A549 (cell line): Measurements from ENCODE around the gene SGTA. TPM values are rescaled to one million over a fixed set of nuclear protein-coding genes. Genes with fewer than 3 reads are reported as not detected.

Experiments used
- ATAC-seq, 2 experiments: fragments of 200-7000 bp in 1 of 2; fragments of >200 bp in 1 of 2; cut with Nextera tagmentation in 1 of 2; cut with Tn5 transposase in 1 of 2; 3 replicates each; pipeline versions ENCODE4 v1.8.0 to v1.9.1; 2018 to 2020; ENCODE audit warnings: mild to moderate bottlenecking in 1 of 2, moderate library complexity in 1 of 2
- CTCF ChIA-PET: fragments of 300-600 bp; sonication (Branson Sonifier 250); formaldehyde crosslinking; extraction: SDS; loops from one replicate; lab custom pipeline; 2021; ENCODE audit warnings: antibody characterized with exemption, inconsistent platforms; lab: Yijun Ruan, JAX
- POLR2A ChIA-PET: fragments of 350-600 bp; formaldehyde crosslinking; extraction: SDS; loops from one replicate; lab custom pipeline; 2021; ENCODE audit warnings: antibody characterized with exemption, inconsistent platforms; lab: Yijun Ruan, JAX
- DNase-seq, 2 experiments: peaks; one replicate each; pipeline versions ENCODE4 v3.0.0 to v3.0.0-alpha.2; 2011 to 2016; ENCODE audit warnings: low read depth in 1 of 2, low spot score in 1 of 2
- FAIRE-seq: peaks from 2 replicates; lab custom pipeline; 2011; peaks lifted over from hg19 to GRCh38; lab: Jason Lieb, UNC
- H3K27ac ChIP-seq, 2 experiments: fragments of >200 bp; sonication (Bioruptor Twin); formaldehyde crosslinking; 3 replicates each; pipeline ENCODE4 v1.5.1; 2016 to 2017
- H3K4me1 ChIP-seq: fragments of >200 bp; sonication (Bioruptor Twin); formaldehyde crosslinking; 3 replicates; pipeline ENCODE4 v1.6.1; 2016
- H3K4me2 ChIP-seq: fragments of >200 bp; sonication (Bioruptor Twin); formaldehyde crosslinking; 3 replicates; pipeline ENCODE4 v1.6.1; 2016
- H3K4me3 ChIP-seq: fragments of >200 bp; sonication (Bioruptor Twin); formaldehyde crosslinking; 3 replicates; pipeline ENCODE4 v1.5.1; 2016
- H3K9me3 ChIP-seq: fragments of >200 bp; sonication (Bioruptor Twin); formaldehyde crosslinking; 3 replicates; pipeline ENCODE4 v1.6.1; 2016
- BHLHE40 ChIP-seq: IDR thresholded peaks from 2 replicates; pipeline ENCODE4 v1.6.1; 2012; ENCODE audit warnings: low read depth, low read length, inconsistent platforms
- FOXS1 ChIP-seq: fragments of 250-450 bp; sonication (Bioruptor Pico); IDR thresholded peaks from 2 replicates; pipeline ENCODE4 v1.5.0; 2020; ENCODE audit warnings: mild to moderate bottlenecking, moderate library complexity
- HOXB13 ChIP-seq: fragments of 250-450 bp; sonication (Bioruptor Pico); IDR thresholded peaks from 2 replicates; pipeline ENCODE4 v1.5.0; 2020; ENCODE audit warnings: low read depth, mild to moderate bottlenecking, moderate library complexity
- JUN ChIP-seq, 2 experiments: fragments of >200 bp; sonication (Bioruptor Twin); formaldehyde crosslinking; IDR thresholded peaks; 2 replicates in 1 of 2; 3 replicates in 1 of 2; pipeline ENCODE4 v1.6.1; 2016 to 2017
- MAFK ChIP-seq: fragments of 450-650 bp; IDR thresholded peaks from 2 replicates; pipeline ENCODE4 v1.6.1; 2014; ENCODE audit not compliant: partially characterized antibody
- MAZ ChIP-seq: fragments of 150-350 bp; IDR thresholded peaks from 2 replicates; pipeline ENCODE4 v1.6.1; 2014; ENCODE audit warnings: antibody characterized with exemption, low read depth, low read length, borderline replicate concordance
- NR3C1 ChIP-seq: fragments of >200 bp; sonication (Bioruptor Twin); formaldehyde crosslinking; IDR thresholded peaks from 3 replicates; pipeline ENCODE4 v1.6.1; 2017
- RARB ChIP-seq: fragments of 250-450 bp; sonication (Bioruptor Pico); IDR thresholded peaks from 2 replicates; pipeline ENCODE4 v1.8.0; 2021; ENCODE audit warnings: mild to moderate bottlenecking, moderate library complexity
- RNF2 ChIP-seq: fragments of 200-600 bp; sonication (generic); IDR thresholded peaks from 2 replicates; pipeline ENCODE4 v1.6.1; 2016; ENCODE audit warnings: low read depth, mild to moderate bottlenecking, antibody characterized with exemption, moderate library complexity, borderline replicate concordance
- SREBF2 ChIP-seq: fragments of 450-650 bp; IDR thresholded peaks from 2 replicates; pipeline ENCODE4 v1.6.1; 2014; ENCODE audit warnings: mild to moderate bottlenecking, moderate library complexity
- WGBS: methylation state at CpG from one replicate; pipeline ENCODE4 v1.1.6; 2017; ENCODE audit errors: missing lambda C conversion rate; 5-methylcytosine and 5-hydroxymethylcytosine counted together
- polyA plus RNA-seq, 4 experiments: library from polyadenylated mRNA; depleted of rRNA in 3 of 4; stranded (reverse); fragments of >200 nt; fragmentation: RNase III in 1 of 4; extraction: RNeasy Plus Mini Kit Qiagen cat#74134 plus additional on column Dnase treatment in 1 of 4; gene quantifications; 2 replicates in 3 of 4; 3 replicates in 1 of 4; pipeline ENCODE4 v1.2.3, GENCODE V29; 2011 to 2017
- TF ChIP-seq, protein P1 (sequence below): fragments of 200-600 bp; sonication (generic); IDR thresholded peaks from 2 replicates; pipeline ENCODE4 v1.6.1; 2016; ENCODE audit warnings: antibody characterized with exemption, mild to moderate bottlenecking, moderate library complexity
- TF ChIP-seq, protein P2 (sequence below): fragments of >200 bp; sonication (Bioruptor Twin); formaldehyde crosslinking; IDR thresholded peaks from 3 replicates; pipeline ENCODE4 v1.6.1; 2016
- TF ChIP-seq, protein P3 (sequence below): fragments of 250-450 bp; sonication (Bioruptor Pico); IDR thresholded peaks from 2 replicates; pipeline ENCODE4 v1.5.0; 2020; ENCODE audit warnings: low read depth, mild to moderate bottlenecking, moderate library complexity
- TF ChIP-seq, protein P4 (sequence below): IDR thresholded peaks from 2 replicates; pipeline ENCODE4 v1.6.1; 2012
- TF ChIP-seq, protein P5 (sequence below): fragments of 150-350 bp; IDR thresholded peaks from 2 replicates; pipeline ENCODE4 v1.6.1; 2014; ENCODE audit warnings: low read depth, mild to moderate bottlenecking, low read length
- TF ChIP-seq, protein P6 (sequence below): fragments of >200 bp; sonication (Bioruptor Twin); formaldehyde crosslinking; IDR thresholded peaks from 3 replicates; pipeline ENCODE4 v1.5.1; 2016
- TF ChIP-seq, protein P7 (sequence below): IDR thresholded peaks from 2 replicates; pipeline ENCODE4 v1.6.1; 2012; ENCODE audit warnings: low read depth, borderline replicate concordance

SGTA gene
- polyA plus RNA-seq, 2 of the 4 experiments (the other 2 are of a cell fraction) = 39.1 to 48.0 TPM

DNA sequence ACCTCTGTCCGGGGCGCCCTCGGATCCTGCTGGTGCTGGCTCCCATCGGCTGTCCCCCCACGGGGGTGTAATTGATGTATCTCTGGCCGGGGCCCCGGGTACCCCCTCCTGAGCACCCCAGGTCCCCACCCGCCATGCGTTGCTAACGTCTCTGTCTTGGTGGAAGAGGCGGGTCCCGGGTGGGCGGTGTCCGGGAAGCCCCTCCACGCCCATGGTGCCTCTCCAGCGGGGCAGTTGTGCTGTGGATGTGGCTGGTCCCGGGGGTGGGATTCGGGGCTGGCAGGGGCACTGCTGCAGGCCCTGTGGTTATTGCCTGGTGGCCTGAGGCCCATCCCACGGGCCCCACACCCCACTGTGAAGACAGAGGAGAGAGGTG, 66.8 kb downstream of the SGTA start (continued):
- TF ChIP-seq, protein P1, sequence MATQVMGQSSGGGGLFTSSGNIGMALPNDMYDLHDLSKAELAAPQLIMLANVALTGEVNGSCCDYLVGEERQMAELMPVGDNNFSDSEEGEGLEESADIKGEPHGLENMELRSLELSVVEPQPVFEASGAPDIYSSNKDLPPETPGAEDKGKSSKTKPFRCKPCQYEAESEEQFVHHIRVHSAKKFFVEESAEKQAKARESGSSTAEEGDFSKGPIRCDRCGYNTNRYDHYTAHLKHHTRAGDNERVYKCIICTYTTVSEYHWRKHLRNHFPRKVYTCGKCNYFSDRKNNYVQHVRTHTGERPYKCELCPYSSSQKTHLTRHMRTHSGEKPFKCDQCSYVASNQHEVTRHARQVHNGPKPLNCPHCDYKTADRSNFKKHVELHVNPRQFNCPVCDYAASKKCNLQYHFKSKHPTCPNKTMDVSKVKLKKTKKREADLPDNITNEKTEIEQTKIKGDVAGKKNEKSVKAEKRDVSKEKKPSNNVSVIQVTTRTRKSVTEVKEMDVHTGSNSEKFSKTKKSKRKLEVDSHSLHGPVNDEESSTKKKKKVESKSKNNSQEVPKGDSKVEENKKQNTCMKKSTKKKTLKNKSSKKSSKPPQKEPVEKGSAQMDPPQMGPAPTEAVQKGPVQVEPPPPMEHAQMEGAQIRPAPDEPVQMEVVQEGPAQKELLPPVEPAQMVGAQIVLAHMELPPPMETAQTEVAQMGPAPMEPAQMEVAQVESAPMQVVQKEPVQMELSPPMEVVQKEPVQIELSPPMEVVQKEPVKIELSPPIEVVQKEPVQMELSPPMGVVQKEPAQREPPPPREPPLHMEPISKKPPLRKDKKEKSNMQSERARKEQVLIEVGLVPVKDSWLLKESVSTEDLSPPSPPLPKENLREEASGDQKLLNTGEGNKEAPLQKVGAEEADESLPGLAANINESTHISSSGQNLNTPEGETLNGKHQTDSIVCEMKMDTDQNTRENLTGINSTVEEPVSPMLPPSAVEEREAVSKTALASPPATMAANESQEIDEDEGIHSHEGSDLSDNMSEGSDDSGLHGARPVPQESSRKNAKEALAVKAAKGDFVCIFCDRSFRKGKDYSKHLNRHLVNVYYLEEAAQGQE = no peak
- TF ChIP-seq, protein P2, sequence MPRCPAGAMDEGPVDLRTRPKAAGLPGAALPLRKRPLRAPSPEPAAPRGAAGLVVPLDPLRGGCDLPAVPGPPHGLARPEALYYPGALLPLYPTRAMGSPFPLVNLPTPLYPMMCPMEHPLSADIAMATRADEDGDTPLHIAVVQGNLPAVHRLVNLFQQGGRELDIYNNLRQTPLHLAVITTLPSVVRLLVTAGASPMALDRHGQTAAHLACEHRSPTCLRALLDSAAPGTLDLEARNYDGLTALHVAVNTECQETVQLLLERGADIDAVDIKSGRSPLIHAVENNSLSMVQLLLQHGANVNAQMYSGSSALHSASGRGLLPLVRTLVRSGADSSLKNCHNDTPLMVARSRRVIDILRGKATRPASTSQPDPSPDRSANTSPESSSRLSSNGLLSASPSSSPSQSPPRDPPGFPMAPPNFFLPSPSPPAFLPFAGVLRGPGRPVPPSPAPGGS = no peak
- TF ChIP-seq MAFK (no peak), NR3C1 (no peak), SREBF2 (no peak), RNF2 (no peak)
- TF ChIP-seq, protein P3, sequence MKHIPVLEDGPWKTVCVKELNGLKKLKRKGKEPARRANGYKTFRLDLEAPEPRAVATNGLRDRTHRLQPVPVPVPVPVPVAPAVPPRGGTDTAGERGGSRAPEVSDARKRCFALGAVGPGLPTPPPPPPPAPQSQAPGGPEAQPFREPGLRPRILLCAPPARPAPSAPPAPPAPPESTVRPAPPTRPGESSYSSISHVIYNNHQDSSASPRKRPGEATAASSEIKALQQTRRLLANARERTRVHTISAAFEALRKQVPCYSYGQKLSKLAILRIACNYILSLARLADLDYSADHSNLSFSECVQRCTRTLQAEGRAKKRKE = no peak
- TF ChIP-seq, protein P4, sequence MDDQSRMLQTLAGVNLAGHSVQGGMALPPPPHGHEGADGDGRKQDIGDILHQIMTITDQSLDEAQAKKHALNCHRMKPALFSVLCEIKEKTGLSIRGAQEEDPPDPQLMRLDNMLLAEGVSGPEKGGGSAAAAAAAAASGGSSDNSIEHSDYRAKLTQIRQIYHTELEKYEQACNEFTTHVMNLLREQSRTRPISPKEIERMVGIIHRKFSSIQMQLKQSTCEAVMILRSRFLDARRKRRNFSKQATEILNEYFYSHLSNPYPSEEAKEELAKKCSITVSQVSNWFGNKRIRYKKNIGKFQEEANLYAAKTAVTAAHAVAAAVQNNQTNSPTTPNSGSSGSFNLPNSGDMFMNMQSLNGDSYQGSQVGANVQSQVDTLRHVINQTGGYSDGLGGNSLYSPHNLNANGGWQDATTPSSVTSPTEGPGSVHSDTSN = no peak

DNA sequence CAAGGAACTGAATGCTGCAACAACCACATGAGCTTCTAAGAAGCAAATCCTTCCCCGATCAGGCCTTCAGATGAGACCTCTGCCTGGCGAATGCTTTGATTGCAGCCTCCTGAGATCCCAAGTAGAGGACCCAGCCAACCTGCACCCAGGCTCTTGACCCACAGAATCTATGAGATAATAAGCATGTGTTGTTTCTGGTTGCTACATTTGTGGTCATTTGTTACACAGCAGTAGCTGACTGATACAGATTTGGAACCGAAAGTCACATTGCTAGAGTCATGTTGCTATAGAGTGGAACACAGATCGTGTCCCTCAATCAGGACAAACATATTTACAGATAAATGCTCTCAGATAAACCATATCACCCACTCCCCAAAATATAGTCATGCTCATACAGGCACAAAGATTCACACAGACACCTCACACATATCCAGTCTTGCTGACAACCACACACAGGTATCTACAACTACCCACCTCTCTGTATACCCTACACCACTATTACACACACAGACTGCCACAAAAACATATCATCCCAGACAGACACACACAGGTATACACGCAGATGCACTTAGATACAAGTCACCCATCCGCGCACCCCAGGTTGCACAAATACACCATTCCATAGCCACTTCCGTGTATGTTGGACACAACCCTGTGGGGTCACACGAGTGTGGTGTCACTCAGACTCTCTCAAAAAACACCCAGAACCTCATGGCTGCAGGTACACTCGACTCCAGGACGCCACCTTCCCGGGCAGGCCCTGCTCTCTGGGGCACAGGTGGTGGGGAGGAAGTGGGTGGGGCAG, 67.4 kb downstream of the SGTA start:
- H3K4me1 ChIP-seq = peaks cover 9% of the 10 kb centered on the region; the same call in 2 of the 3 replicates
- H3K4me3 ChIP-seq = no peak overlapping the region
- no peak overlapping the region for H3K4me2 ChIP-seq
- H3K9me3 ChIP-seq = 0 out of 3 replicates have a peak, but pooled peaks cover 6% of the 10 kb centered on the region
- DNase-seq (no peak), ATAC-seq (no peak), FAIRE-seq (no peak)
- WGBS = 78% methylated on average over 6 of the region's 12 CpGs
- no peak overlapping the region for H3K27ac ChIP-seq
- TF ChIP-seq HOXB13 (CRISPR knock-in tag) (no peak), RNF2 (no peak), FOXS1 (no peak), RARB (CRISPR knock-in tag) (no peak), BHLHE40 (no peak), MAFK (no peak), MAZ (no peak), JUN (IDR thresholded peaks at IDR 0.05) (no peak)
- TF ChIP-seq, protein P5, sequence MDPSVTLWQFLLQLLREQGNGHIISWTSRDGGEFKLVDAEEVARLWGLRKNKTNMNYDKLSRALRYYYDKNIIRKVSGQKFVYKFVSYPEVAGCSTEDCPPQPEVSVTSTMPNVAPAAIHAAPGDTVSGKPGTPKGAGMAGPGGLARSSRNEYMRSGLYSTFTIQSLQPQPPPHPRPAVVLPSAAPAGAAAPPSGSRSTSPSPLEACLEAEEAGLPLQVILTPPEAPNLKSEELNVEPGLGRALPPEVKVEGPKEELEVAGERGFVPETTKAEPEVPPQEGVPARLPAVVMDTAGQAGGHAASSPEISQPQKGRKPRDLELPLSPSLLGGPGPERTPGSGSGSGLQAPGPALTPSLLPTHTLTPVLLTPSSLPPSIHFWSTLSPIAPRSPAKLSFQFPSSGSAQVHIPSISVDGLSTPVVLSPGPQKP = no peak
- TF ChIP-seq, protein P6, sequence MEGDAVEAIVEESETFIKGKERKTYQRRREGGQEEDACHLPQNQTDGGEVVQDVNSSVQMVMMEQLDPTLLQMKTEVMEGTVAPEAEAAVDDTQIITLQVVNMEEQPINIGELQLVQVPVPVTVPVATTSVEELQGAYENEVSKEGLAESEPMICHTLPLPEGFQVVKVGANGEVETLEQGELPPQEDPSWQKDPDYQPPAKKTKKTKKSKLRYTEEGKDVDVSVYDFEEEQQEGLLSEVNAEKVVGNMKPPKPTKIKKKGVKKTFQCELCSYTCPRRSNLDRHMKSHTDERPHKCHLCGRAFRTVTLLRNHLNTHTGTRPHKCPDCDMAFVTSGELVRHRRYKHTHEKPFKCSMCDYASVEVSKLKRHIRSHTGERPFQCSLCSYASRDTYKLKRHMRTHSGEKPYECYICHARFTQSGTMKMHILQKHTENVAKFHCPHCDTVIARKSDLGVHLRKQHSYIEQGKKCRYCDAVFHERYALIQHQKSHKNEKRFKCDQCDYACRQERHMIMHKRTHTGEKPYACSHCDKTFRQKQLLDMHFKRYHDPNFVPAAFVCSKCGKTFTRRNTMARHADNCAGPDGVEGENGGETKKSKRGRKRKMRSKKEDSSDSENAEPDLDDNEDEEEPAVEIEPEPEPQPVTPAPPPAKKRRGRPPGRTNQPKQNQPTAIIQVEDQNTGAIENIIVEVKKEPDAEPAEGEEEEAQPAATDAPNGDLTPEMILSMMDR = no peak
- TF ChIP-seq, protein P7, sequence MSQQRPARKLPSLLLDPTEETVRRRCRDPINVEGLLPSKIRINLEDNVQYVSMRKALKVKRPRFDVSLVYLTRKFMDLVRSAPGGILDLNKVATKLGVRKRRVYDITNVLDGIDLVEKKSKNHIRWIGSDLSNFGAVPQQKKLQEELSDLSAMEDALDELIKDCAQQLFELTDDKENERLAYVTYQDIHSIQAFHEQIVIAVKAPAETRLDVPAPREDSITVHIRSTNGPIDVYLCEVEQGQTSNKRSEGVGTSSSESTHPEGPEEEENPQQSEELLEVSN = no peak
- ChIA-PET POLR2A (no interaction called here), CTCF (no interaction called here)
